WTC11 (cell line): ENCODE measurements around the gene ZC3H4.

ENCODE experiments used
- ETV6 ChIP-seq: sonication (generic); formaldehyde crosslinking; IDR thresholded peaks from 2 replicates; pipeline ENCODE4 v1.8.1; 2022; ENCODE audit warnings: mild to moderate bottlenecking, missing genetic modification reagents
- FOXJ3 ChIP-seq: sonication (generic); formaldehyde crosslinking; IDR thresholded peaks from 2 replicates; pipeline ENCODE4 v1.9.0; 2021; ENCODE audit warnings: missing genetic modification reagents, mild to moderate bottlenecking, borderline replicate concordance
- JAZF1 ChIP-seq: fragments of 250-450 bp; sonication (Bioruptor Pico); IDR thresholded peaks from 2 replicates; pipeline ENCODE4 v1.9.0; 2021; ENCODE audit warnings: moderate library complexity, mild to moderate bottlenecking, inconsistent platforms
- MXD4 ChIP-seq: fragments of 250-450 bp; sonication (Bioruptor Pico); IDR thresholded peaks from 2 replicates; pipeline ENCODE4 v1.8.0; 2021; ENCODE audit warnings: mild to moderate bottlenecking, moderate library complexity, borderline replicate concordance
- MYBL2 ChIP-seq: sonication (generic); formaldehyde crosslinking; IDR thresholded peaks from 2 replicates; pipeline ENCODE4 v1.8.1; 2023; ENCODE audit warnings: mild to moderate bottlenecking, moderate library complexity, missing genetic modification reagents
- NFATC4 ChIP-seq: fragments of 250-450 bp; sonication (Bioruptor Pico); IDR thresholded peaks from 2 replicates; pipeline ENCODE4 v1.9.0; 2021; ENCODE audit warnings: mild to moderate bottlenecking
- NFYB ChIP-seq: sonication (generic); formaldehyde crosslinking; conservative IDR thresholded peaks from 2 replicates; pipeline ENCODE4 v1.8.0; 2022; ENCODE audit warnings: low read depth, missing genetic modification reagents
- NR3C1 ChIP-seq: sonication (generic); formaldehyde crosslinking; conservative IDR thresholded peaks from 2 replicates; pipeline ENCODE4 v1.8.1; 2023; ENCODE audit warnings: low read depth, mild to moderate bottlenecking, missing genetic modification reagents
- OVOL2 ChIP-seq: fragments of 250-450 bp; sonication (Bioruptor Pico); IDR thresholded peaks from 2 replicates; pipeline ENCODE4 v1.9.0; 2021; ENCODE audit warnings: mild to moderate bottlenecking, borderline replicate concordance
- SOX15 ChIP-seq: fragments of 250-450 bp; sonication (Bioruptor Pico); IDR thresholded peaks from 2 replicates; pipeline ENCODE4 v1.9.0; 2021; ENCODE audit warnings: mild to moderate bottlenecking
- TF ChIP-seq, protein P1 (sequence below): sonication (generic); formaldehyde crosslinking; IDR thresholded peaks from 2 replicates; pipeline ENCODE4 v1.8.0; 2022; ENCODE audit warnings: mild to moderate bottlenecking, missing genetic modification reagents
- TF ChIP-seq, protein P2 (sequence below): fragments of 200-600 bp; IDR thresholded peaks from 2 replicates; pipeline ENCODE4 v1.8.0; 2022; ENCODE audit warnings: antibody characterized with exemption

DNA sequence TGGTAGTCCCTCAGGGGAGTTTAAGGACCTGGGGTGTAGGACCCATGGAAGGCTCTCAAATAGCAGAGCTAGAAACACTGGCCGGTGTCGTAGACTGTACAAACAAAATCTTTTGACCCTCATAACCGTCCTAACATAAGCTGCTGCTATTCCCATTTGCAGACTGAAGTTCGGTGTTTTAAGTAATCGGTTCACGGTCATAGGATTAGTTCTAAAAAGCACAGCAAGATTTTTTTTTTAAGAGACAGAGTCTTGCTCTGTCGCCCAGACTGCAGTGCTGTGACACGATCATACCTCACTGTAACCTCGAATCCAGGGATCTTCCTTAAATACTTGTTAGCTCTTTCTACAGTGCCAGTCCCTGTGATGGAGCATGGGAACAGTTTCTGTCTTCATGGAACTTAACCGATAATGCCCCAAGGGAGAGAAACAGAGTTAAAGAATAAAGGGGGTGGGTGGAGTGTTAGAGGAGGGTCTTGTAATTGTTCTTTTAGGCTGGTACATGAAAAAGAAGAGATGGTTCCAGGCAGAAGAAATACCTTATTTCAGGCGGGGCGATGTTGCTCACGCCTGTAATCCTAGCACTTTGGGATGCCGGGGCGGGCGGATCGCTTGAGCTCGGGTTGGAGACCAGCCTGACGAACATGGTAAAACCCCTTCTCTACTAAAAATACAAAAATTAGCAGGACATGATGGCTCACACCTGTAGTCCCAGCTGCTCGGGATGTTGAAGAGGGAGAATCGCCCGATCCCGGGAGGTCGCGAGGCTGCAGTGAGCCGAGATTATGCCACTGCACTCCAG is 475 bp upstream of the ZC3H4 start:
- TF ChIP-seq, protein P1, sequence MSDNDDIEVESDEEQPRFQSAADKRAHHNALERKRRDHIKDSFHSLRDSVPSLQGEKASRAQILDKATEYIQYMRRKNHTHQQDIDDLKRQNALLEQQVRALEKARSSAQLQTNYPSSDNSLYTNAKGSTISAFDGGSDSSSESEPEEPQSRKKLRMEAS (CRISPR knock-in tag), result no peak
- TF ChIP-seq, protein P2, sequence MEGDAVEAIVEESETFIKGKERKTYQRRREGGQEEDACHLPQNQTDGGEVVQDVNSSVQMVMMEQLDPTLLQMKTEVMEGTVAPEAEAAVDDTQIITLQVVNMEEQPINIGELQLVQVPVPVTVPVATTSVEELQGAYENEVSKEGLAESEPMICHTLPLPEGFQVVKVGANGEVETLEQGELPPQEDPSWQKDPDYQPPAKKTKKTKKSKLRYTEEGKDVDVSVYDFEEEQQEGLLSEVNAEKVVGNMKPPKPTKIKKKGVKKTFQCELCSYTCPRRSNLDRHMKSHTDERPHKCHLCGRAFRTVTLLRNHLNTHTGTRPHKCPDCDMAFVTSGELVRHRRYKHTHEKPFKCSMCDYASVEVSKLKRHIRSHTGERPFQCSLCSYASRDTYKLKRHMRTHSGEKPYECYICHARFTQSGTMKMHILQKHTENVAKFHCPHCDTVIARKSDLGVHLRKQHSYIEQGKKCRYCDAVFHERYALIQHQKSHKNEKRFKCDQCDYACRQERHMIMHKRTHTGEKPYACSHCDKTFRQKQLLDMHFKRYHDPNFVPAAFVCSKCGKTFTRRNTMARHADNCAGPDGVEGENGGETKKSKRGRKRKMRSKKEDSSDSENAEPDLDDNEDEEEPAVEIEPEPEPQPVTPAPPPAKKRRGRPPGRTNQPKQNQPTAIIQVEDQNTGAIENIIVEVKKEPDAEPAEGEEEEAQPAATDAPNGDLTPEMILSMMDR, result no peak
- TF ChIP-seq MXD4 (CRISPR knock-in tag), result no peak
- TF ChIP-seq JAZF1 (CRISPR knock-in tag), result no peak
- TF ChIP-seq SOX15 (CRISPR knock-in tag), result no peak
- no peak for TF ChIP-seq MYBL2
- no peak for TF ChIP-seq NR3C1
- TF ChIP-seq NFATC4 (CRISPR knock-in tag), result no peak
- no peak for TF ChIP-seq NFYB (CRISPR knock-in tag)
- no peak for TF ChIP-seq ETV6 (CRISPR knock-in tag)
- TF ChIP-seq OVOL2 (CRISPR knock-in tag), result no peak
- no peak for TF ChIP-seq FOXJ3 (CRISPR knock-in tag)
